HuH-7.5 (cell line): Measurements from ENCODE around the gene GALR2.
"Not testable (repeated sequence)": the region's sequence is repeated elsewhere in the genome, so short reads cannot be mapped to it uniquely, and the experiment has no call there.

ENCODE experiments used
- DNase-seq: peaks from one replicate; pipeline ENCODE4 v3.0.0; 2011; ENCODE audit warnings: low spot score

Gene GALR2

GRCh38 chr17:76074390-76075363 is at the start of gene GALR2:
Gene GALR2, plus strand, starts transcription at chr17:76074781. Its CDS starts 103 bp downstream, at chr17:76074884.
- peak; percentile 73 for DNase-seq

GRCh38 chr17:76025294-76025693 is 49.3 kb upstream of the GALR2 start:
- DNase-seq = no peak

GRCh38 chr17:76026714-76027158 is 47.8 kb upstream of the GALR2 start:
- no peak for DNase-seq

- no peak for DNase-seq
Measured at GRCh38 chr17:76027159-76027839, 47.3 kb upstream of the GALR2 start, which contains the start of gene EVPL. Gene EVPL, minus strand, starts transcription at chr17:76027306. Its CDS starts 108 bp downstream, at chr17:76027198.

GRCh38 chr17:76032073-76032779 is 42.4 kb upstream of the GALR2 start:
- no peak for DNase-seq

- DNase-seq = no peak
Measured at GRCh38 chr17:76032780-76033108, 41.8 kb upstream of the GALR2 start.

- DNase-seq = no peak
Measured at GRCh38 chr17:76033139-76033538, 41.4 kb upstream of the GALR2 start.

GRCh38 chr17:76034428-76035350 is 39.9 kb upstream of the GALR2 start:
- DNase-seq = no peak

- no peak for DNase-seq
Measured at GRCh38 chr17:76036497-76037261, 37.9 kb upstream of the GALR2 start.

GRCh38 chr17:76038050-76038449 is 36.5 kb upstream of the GALR2 start:
- DNase-seq = no peak

- no peak for DNase-seq
Measured at GRCh38 chr17:76039121-76039520, 35.5 kb upstream of the GALR2 start.

GRCh38 chr17:76040376-76040775 is 34.2 kb upstream of the GALR2 start:
- no peak for DNase-seq

- DNase-seq = not testable (repeated sequence)
Measured at GRCh38 chr17:76042868-76043267, 31.7 kb upstream of the GALR2 start.

- not testable (repeated sequence) for DNase-seq
Measured at GRCh38 chr17:76044475-76045007, 30.0 kb upstream of the GALR2 start.

GRCh38 chr17:76046064-76046463 is 28.5 kb upstream of the GALR2 start:
- no peak for DNase-seq

- DNase-seq = no peak
Measured at GRCh38 chr17:76048025-76048605, 26.5 kb upstream of the GALR2 start.

GRCh38 chr17:76048711-76049110 is 25.9 kb upstream of the GALR2 start:
- no peak for DNase-seq

- DNase-seq = no peak
Measured at GRCh38 chr17:76049239-76049638, 25.3 kb upstream of the GALR2 start.

GRCh38 chr17:76049836-76050537 is 24.6 kb upstream of the GALR2 start:
- no peak for DNase-seq
